HG03139 (cell line): ENCODE results near the gene KRT76.

Experiments
- ATAC-seq: cut with Tn5 transposase; IDR thresholded peaks from one replicate; pipeline ENCODE4 v1.9.1; 2021; ENCODE audit not compliant: unreplicated experiment

The KRT76 gene

DNA sequence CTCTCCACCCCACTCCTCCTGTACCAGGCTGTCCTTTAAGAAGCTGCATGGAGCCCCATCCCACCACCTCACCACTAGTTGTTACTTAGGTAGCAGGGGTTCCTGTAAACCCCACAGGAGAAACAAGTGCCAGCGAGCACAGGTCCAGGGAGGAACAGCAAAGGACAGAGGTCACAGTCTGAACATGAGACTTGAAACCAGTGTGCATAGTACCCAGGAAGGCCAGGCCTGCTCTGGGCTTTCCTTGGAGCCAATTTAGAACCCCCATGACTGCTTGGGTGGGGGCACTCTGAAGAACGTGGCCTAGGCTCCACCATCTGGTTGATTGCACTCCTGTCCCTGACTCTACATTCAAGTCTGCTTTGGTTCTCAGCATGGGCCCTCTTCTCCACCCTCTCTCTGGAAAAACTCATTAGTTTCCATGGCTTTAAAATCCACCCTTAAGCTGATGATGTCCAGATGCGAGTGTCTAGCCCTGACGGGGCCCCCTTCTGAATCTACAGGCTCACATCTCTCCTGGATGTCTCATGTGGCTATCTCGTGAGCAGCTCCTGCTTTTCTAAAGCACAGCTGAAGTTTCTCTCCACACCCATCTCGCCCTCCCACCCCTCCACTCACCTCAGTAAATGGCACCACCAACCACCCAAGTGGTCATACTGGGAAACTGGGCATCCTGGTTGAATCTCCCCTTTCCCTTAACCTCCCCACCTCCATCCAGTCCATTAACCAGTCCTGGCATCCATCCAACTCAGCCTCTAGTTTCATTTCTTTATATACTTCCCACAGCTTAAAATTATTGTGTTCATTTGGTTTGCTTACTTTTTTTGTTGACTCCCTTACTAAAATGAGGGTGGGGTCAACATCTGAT lies 10.4 kb upstream of the KRT76 start:
- no peak for ATAC-seq

GRCh38 chr12:52784909-52785308 lies 7.8 kb upstream of the KRT76 start:
- ATAC-seq, result no peak

- no peak for ATAC-seq
Measured at GRCh38 chr12:52783563-52784316, 6.6 kb upstream of the KRT76 start.

DNA sequence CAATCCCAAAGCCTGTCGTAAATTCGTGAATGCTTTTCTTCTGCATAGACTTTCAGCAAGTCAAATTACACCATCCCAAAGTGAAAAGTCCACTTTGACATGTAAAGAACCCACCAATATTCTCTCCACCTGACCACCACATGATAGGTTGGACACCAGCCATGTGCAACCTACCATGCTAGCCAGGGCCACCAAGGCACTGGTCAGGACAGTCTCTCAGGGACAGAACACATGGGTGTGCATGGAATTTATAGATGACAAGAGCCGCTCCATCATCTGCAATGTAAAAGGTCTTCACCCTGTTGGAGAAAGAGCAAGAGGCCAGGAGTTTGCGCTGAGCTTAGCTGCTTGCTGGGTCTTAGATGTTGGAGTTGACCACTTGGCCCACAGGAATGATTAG lies 5.4 kb upstream of the KRT76 start:
- no peak for ATAC-seq

DNA sequence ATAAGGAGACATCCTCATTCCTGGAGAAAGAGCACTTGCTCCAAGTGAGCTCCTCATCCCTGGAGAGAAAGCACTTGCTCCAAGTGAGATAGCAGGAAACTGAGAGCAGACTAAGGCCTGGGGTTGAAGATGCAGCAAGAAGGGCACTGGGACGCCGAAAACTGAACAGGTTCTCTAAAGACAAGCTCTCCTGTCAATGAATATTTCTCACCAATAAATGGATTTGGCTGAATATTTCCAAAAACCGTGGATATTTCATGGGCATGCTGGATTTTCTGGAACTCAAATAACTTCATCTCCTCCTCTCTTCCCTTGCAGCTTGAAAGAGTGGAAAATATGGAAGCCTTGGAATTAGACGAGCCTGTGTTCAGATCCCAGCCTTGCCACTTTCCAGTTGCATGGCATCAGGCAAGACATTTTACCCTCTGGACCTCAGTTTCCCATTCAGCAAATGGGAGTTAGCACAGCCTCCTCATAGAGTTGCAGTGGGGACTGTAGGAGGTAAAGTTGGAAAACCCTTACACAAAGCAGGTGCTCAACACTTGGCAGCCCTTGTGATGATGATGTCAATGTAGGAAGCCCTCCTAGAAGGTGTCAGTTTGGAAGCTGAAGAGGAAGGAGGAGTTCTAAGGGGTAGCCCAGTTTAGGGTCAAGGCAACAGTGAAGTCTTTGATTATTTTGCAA lies 4.4 kb upstream of the KRT76 start:
- no peak for ATAC-seq

- ATAC-seq, result no peak
Measured at GRCh38 chr12:52779914-52780313, 2.8 kb upstream of the KRT76 start.

- no peak for ATAC-seq
Measured at GRCh38 chr12:52778833-52779232, 1.7 kb upstream of the KRT76 start.

- no peak for ATAC-seq
Measured at GRCh38 chr12:52777566-52777965, 421 bp upstream of the KRT76 start.

DNA sequence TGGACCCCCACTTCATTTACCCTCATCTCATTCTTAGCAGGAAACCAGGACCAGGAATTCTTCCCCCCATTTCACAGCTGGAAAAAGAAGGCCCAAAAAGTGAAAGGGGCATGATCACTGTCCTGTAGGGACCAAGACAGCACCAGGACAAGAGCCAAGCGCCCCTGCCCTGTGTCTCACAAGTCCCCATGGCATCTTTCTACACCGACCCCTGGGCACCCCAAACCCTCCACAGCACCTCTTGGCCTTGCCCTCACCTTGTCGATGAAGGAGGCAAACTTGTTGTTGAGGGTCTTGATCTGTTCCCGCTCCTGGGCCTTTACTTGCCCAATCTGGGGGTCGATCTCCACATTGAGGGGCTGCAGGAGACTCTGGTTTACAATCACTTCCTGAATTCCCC lies 710 bp downstream of the KRT76 start:
- ATAC-seq, result no peak

GRCh38 chr12:52774629-52775250 lies 2.4 kb downstream of the KRT76 start:
- no peak for ATAC-seq

DNA sequence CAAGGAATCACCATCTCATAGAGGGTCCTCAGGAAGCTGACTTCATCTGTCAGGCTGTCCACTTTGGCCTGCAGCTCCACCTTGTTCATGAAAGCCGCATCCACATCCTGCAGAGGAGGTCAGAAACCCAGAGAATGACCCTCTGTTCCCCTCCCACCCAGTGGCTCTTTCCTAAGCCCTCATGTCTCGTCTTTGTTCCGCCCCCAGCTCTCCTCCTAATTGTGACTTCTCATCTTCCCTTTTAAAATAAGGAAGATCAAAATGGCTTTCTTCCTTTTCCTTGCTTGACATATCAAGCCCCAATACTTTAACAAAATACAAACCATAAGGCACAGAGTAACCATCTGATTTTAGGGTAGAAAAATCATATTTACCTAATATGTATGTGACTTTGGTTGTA lies 4.4 kb downstream of the KRT76 start:
- ATAC-seq, result no peak

DNA sequence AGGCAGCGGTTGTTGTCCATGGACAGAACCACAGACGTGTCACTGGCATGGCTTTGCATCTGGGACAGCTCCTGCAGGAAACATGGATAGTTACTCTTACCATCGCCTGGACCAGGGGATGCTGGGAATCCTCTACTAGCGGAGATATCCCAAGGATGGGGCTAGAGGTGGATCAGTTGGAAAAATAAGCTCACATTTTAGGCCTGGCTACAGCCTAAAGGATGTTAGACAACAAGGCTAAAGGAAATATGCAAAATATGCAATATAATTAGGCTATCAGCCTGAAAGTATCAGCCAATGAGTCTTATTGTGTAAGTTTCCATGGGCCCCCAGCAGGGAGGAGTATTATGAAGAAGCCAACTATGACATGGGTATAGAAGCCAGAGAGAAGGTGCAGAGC lies 5.0 kb downstream of the KRT76 start:
- ATAC-seq, result no peak

DNA sequence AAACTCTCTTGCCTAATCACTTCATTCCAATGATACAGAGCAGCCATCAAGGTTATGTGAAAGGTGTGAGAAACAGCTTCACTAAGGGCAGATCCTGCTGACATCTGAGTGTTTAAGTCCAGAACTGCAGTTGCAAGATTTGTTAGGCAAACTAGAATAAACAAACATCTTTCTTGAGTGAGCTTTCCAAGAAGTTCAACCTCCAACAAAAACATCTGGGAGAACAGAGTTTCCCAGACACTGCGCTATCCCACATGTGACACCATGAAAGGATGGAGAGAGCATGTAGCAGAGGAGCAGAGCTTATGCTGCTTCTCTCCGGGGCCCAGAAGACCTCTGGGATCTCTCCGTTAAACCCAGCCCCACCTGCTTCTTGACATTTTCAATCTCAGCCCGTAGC lies 5.6 kb downstream of the KRT76 start:
- ATAC-seq, result no peak

GRCh38 chr12:52771088-52771487 lies 6.1 kb downstream of the KRT76 start:
- no peak for ATAC-seq

DNA sequence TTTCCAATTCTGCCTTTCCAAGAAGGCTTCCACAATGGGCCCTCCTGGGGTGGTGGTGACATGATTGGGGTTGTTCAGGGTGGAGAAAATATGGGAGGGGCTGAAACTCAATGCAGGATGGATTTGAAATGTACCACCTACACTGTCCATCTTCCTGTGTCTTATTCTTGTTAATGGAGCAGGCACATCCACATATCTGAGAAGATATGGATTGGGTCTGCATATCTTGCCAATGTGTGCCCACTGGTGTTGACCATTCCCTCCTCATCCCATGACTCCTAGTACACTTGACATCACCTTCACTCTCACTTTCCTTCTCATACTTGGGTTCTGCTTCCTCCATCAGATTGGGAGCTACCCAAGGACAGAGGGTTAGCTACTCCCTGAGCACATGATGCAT lies 7.2 kb downstream of the KRT76 start:
- ATAC-seq, result no peak

GRCh38 chr12:52769354-52769753 lies 7.8 kb downstream of the KRT76 start:
- ATAC-seq, result no peak

DNA sequence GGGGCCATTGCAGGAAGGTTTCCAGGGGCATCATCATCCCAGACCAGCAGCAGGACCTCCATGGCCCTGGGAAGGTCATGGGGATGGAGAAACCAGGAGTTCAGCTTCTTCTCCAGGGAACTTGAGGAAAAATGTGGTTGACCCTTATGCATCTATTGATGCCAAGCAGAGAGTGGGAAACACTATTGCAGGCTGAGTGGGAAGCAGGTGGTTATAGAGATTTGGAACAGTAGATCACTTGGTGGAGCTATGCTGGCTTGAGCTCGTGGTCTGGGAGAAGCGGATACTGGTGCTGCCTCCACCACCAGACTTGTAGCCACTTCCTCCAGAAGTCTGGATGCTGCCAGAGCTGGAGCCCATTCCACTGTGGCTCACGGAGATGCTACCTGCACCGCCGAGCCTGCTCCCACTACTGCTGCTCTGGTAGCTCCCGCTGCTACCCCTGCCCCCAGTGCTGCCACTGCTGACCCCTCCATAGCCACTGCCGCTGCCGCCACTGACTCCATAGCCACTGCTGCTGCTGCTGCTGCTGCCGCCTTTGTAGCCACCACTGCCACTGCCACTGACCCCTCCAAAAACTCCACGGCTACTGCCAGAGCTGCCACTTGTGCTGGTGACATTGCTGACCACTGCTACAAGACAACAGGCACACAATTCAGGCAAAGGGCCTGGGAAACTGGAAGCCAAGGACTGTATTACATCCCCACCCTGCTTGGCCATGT lies 8.5 kb downstream of the KRT76 start:
- ATAC-seq, result no peak

DNA sequence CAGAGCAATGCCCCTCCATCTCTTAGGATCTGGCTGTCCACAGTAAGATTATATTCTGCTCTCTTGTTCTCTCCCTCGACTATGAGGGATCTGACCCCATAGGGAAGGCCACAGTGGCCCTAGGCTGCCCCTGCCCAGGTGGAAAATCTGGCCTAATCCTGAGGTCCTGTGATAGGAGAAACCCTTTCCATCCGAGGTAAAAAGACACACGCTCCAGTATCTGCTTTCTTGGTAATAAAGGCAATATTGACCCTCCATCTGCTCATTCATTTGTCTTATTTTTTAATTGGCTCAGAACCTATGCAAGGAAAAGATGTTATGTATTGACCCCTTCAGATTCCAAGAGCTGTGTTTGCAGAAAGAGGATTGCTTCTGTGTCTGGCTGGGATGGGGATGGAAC lies 9.7 kb downstream of the KRT76 start:
- ATAC-seq, result no peak

DNA sequence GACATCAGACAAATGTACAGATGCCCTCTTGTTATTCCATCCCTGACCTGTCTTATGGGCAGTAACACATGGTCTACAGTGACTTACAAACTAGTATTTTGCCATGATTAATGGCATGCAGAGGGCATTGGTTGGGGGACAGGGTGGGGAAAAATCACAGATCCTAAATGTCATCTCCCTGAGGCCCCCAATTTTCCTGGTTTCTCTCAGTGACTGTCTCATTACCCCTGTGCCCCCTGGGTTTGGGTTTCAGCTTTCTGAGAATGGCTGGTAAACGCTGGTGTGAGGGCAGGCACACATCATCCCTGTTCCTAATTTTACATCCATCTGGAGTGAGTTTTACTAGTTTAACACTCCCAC lies 10.1 kb downstream of the KRT76 start:
- ATAC-seq, result no peak

GRCh38 chr12:52766351-52767019 lies 10.7 kb downstream of the KRT76 start:
- no peak for ATAC-seq
